GM21786 (cell line): ENCODE measurements around the gene MFSD12.

Source experiments
- ATAC-seq: cut with Tn5 transposase; IDR thresholded peaks from one replicate; pipeline ENCODE4 v1.9.1; 2021; ENCODE audit not compliant: unreplicated experiment

MFSD12 gene

GRCh38 chr19:3556978-3557460 lies 367 bp downstream of the MFSD12 start:
- ATAC-seq, result peak; percentile 4

GRCh38 chr19:3556423-3556977 lies 886 bp downstream of the MFSD12 start:
- ATAC-seq, result no peak

GRCh38 chr19:3555653-3556422 lies 1.5 kb downstream of the MFSD12 start:
- no peak for ATAC-seq

- no peak for ATAC-seq
Observed at GRCh38 chr19:3554254-3555083, 2.9 kb downstream of the MFSD12 start.

GRCh38 chr19:3551792-3552095 lies 5.6 kb downstream of the MFSD12 start:
- no peak for ATAC-seq

- ATAC-seq, result no peak
Observed at GRCh38 chr19:3550947-3551791, 6.2 kb downstream of the MFSD12 start.

- no peak for ATAC-seq
Observed at GRCh38 chr19:3549816-3550215, 7.6 kb downstream of the MFSD12 start.

GRCh38 chr19:3548606-3549005 lies 8.8 kb downstream of the MFSD12 start:
- no peak for ATAC-seq

GRCh38 chr19:3547767-3548282 lies 9.6 kb downstream of the MFSD12 start:
- no peak for ATAC-seq

GRCh38 chr19:3547301-3547731 lies 10.1 kb downstream of the MFSD12 start:
- no peak for ATAC-seq

- no peak for ATAC-seq
Observed at GRCh38 chr19:3546119-3546518, 11.3 kb downstream of the MFSD12 start.

- no peak for ATAC-seq
Observed at GRCh38 chr19:3545669-3546034, 11.7 kb downstream of the MFSD12 start.

GRCh38 chr19:3544742-3545668 lies 12.4 kb downstream of the MFSD12 start:
- ATAC-seq, result no peak

GRCh38 chr19:3544058-3544376 lies 13.4 kb downstream of the MFSD12 start:
- no peak for ATAC-seq

- no peak for ATAC-seq
Observed at GRCh38 chr19:3543150-3544057, 14.0 kb downstream of the MFSD12 start.

GRCh38 chr19:3539756-3540118 lies 17.6 kb downstream of the MFSD12 start:
- ATAC-seq, result no peak

GRCh38 chr19:3538965-3539755 lies 18.2 kb downstream of the MFSD12 start, which contains the start of gene TEKTIP1:
TSS of gene TEKTIP1 (plus strand) at chr19:3539174. CDS start at chr19:3539178, 4 bp downstream.
- ATAC-seq, result no peak
